CD4-positive, alpha-beta T cell (primary cell): Measurements from ENCODE around the gene FARSB. TPM values are rescaled to one million over a fixed set of nuclear protein-coding genes. Genes with fewer than 3 reads are reported as not detected.

Source experiments
- ATAC-seq: fragments of 200-7000 bp; cut with Tn5 transposase; one replicate; pipeline ENCODE4 v1.10.0; 2022; ENCODE audit warnings: mild to moderate bottlenecking; ENCODE audit not compliant: poor library complexity
- CTCF ChIA-PET: fragments of 350-600 bp; sonication (Branson Sonifier 250); formaldehyde crosslinking; loops from one replicate; lab custom pipeline; 2021; ENCODE audit warnings: antibody characterized with exemption, inconsistent platforms; lab: Charles Lee
- POLR2A ChIA-PET: fragments of 350-600 bp; sonication (Branson Sonifier 250); formaldehyde crosslinking; loops from one replicate; lab custom pipeline; 2021; ENCODE audit warnings: antibody characterized with exemption, inconsistent platforms; lab: Charles Lee
- DNase-seq, 14 experiments: peaks; one replicate each; pipeline ENCODE4 v3.0.0-alpha.2; 2013 to 2020; ENCODE audit warnings: mixed read lengths in 2 of 14
- H3K27ac ChIP-seq, 2 donors: one replicate each; pipeline versions ENCODE4 v1.5.1 to v1.7.0; 2013; ENCODE audit warnings: low read length in 2 of 2, low read depth in 1 of 2, mild to moderate bottlenecking in 1 of 2
- H3K27me3 ChIP-seq, 2 experiments: 1 replicate in 1 of 2; 2 replicates in 1 of 2; pipeline versions ENCODE4 v1.6.1 to v1.7.0; 2013; ENCODE audit warnings: low read length in 2 of 2, control low read depth in 1 of 2, mild to moderate bottlenecking in 1 of 2, moderate library complexity in 1 of 2; ENCODE audit not compliant: insufficient read depth in 2 of 2, control insufficient read depth in 1 of 2
- H3K36me3 ChIP-seq: one replicate; pipeline ENCODE4 v1.6.1; 2013; ENCODE audit warnings: low read length, control low read depth; ENCODE audit not compliant: insufficient read depth
- H3K4me1 ChIP-seq: one replicate; pipeline ENCODE4 v1.6.1; 2013; ENCODE audit warnings: low read length, control low read depth; ENCODE audit not compliant: insufficient read depth
- H3K4me3 ChIP-seq: one replicate; pipeline ENCODE4 v1.5.1; 2013; ENCODE audit warnings: mild to moderate bottlenecking, low read length, moderate library complexity
- H3K9me3 ChIP-seq, 2 experiments: 1 replicate in 1 of 2; 2 replicates in 1 of 2; pipeline versions ENCODE4 v1.6.1 to v1.7.0; 2013; ENCODE audit warnings: low read length in 2 of 2, mild to moderate bottlenecking in 2 of 2, control low read depth in 1 of 2, moderate library complexity in 1 of 2; ENCODE audit not compliant: control insufficient read depth in 1 of 2, insufficient read depth in 1 of 2
- H3K27ac Mint-ChIP-seq: one replicate; pipeline ENCODE4 v1.8.0; 2020; ENCODE audit warnings: mixed read lengths
- H3K27me3 Mint-ChIP-seq: one replicate; pipeline ENCODE4 v1.8.0; 2021; ENCODE audit warnings: mixed read lengths
- H3K36me3 Mint-ChIP-seq: one replicate; pipeline ENCODE4 v1.8.0; 2021; ENCODE audit warnings: low read depth, mixed read lengths
- H3K4me1 Mint-ChIP-seq: one replicate; pipeline ENCODE4 v1.8.0; 2021; ENCODE audit warnings: low read depth, mixed read lengths
- H3K4me3 Mint-ChIP-seq: one replicate; pipeline ENCODE4 v1.8.0; 2020; ENCODE audit warnings: mild to moderate bottlenecking, mixed read lengths
- H3K9me3 Mint-ChIP-seq: one replicate; pipeline ENCODE4 v1.8.0; 2020; ENCODE audit warnings: mixed read lengths
- CTCF ChIP-seq: fragments of 200-600 bp; IDR thresholded peaks from one replicate; pipeline ENCODE4 v1.8.0; 2022; ENCODE audit warnings: antibody characterized with exemption, mild to moderate bottlenecking
- intact Hi-C, 2 experiments: fragments of 100-400 bp; cut with DNase I in 1 of 2; cut with micrococcal nuclease in 1 of 2; formaldehyde crosslinking; loops; one replicate each; pipeline versions ENCODE4 v1.15.1 to v1.9.0; 2023 to 2025; cut with DNase I, micrococcal nuclease
- total RNA-seq, 174 experiments: library from RNA in 2 of 174; stranded (reverse) in 2 of 174; gene quantifications; one replicate each; pipeline ENCODE4 v1.2.3 and lab custom pipeline; 2021 to 2026

Gene FARSB
- total RNA-seq, 2 experiments from 2014 or later = 7.8 to 8.7 TPM

GRCh38 chr2:222623756-222624309, 32.1 kb downstream of the FARSB start:
- H3K27ac ChIP-seq = no peak overlapping the region
- TF ChIP-seq CTCF = no peak
- Mint-ChIP-seq H3K27me3 (no peaks in the 10 kb centered on the region), H3K4me3 (no peak overlapping the region), H3K36me3 (peaks cover 93% of the 10 kb centered on the region), H3K4me1 (no peaks in the 10 kb centered on the region), H3K9me3 (no peaks in the 10 kb centered on the region), H3K27ac (no peak overlapping the region)
- ChIA-PET POLR2A (no interaction called here), CTCF (no interaction called here)
- H3K36me3 ChIP-seq = peaks cover 76% of the 10 kb centered on the region
- no peaks in the 10 kb centered on the region for H3K27me3 ChIP-seq
- no peak for ATAC-seq
- H3K9me3 ChIP-seq = no peaks in the 10 kb centered on the region
- no peaks in the 10 kb centered on the region for H3K4me1 ChIP-seq
- DNase-seq = no peak
- intact Hi-C loops = no loop called here
- no peak overlapping the region for H3K4me3 ChIP-seq

GRCh38 chr2:222622910-222623309, 33.0 kb downstream of the FARSB start:
- H3K4me3 Mint-ChIP-seq = no peak overlapping the region
- CTCF ChIA-PET = no interaction called here
- Histone ChIP-seq H3K4me1 (no peaks in the 10 kb centered on the region), H3K27ac (no peak overlapping the region), H3K36me3 (peaks cover 76% of the 10 kb centered on the region), H3K27me3 (no peaks in the 10 kb centered on the region), H3K9me3 (no peaks in the 10 kb centered on the region), H3K4me3 (no peak overlapping the region)
- no peaks in the 10 kb centered on the region for H3K9me3 Mint-ChIP-seq
- DNase-seq (no peak), ATAC-seq (no peak)
- no peak for TF ChIP-seq CTCF
- POLR2A ChIA-PET = no interaction called here
- no peaks in the 10 kb centered on the region for H3K4me1 Mint-ChIP-seq
- intact Hi-C loops = no loop called here
- H3K27ac Mint-ChIP-seq = no peak overlapping the region
- peaks cover 89% of the 10 kb centered on the region for H3K36me3 Mint-ChIP-seq
- no peaks in the 10 kb centered on the region for H3K27me3 Mint-ChIP-seq

- CTCF ChIA-PET = no interaction called here
Observed at GRCh38 chr2:222621893-222622292, 34.0 kb downstream of the FARSB start.

More at GRCh38 chr2:222621893-222622292, 34.0 kb downstream of the FARSB start:
- ATAC-seq (no peak), DNase-seq (no peak)
- H3K36me3 ChIP-seq = peaks cover 66% of the 10 kb centered on the region
- Mint-ChIP-seq H3K27me3 (no peaks in the 10 kb centered on the region), H3K4me1 (no peaks in the 10 kb centered on the region), H3K4me3 (no peak overlapping the region), H3K36me3 (peaks cover 85% of the 10 kb centered on the region), H3K27ac (no peak overlapping the region), H3K9me3 (no peaks in the 10 kb centered on the region)
- TF ChIP-seq CTCF = no peak
- H3K27me3 ChIP-seq = no peaks in the 10 kb centered on the region
- no peak overlapping the region for H3K4me3 ChIP-seq
- intact Hi-C loops = no loop called here
- H3K27ac ChIP-seq = no peak overlapping the region
- no peaks in the 10 kb centered on the region for H3K9me3 ChIP-seq
- no peaks in the 10 kb centered on the region for H3K4me1 ChIP-seq
- POLR2A ChIA-PET = no interaction called here
